Caco-2 (cell line): ENCODE results near the gene ELK1. TPM values are rescaled to one million over a fixed set of nuclear protein-coding genes. Genes with fewer than 3 reads are reported as not detected.

Experiments
- BruUV-seq: library from RNA; stranded (reverse); fragments of 400-500 nt; replicated peaks from 2 replicates; lab custom pipeline; 2021; lab: Mats Ljungman, UMichigan
- CTCF ChIA-PET: fragments of 300-600 bp; sonication (Branson Sonifier 250); formaldehyde crosslinking; loops from one replicate; lab custom pipeline; 2022; ENCODE audit warnings: antibody characterized with exemption; lab: Charles Lee
- POLR2A ChIA-PET: fragments of 300-600 bp; sonication (Branson Sonifier 250); formaldehyde crosslinking; loops from one replicate; lab custom pipeline; 2022; ENCODE audit warnings: antibody characterized with exemption; lab: Charles Lee
- DNase-seq, 2 experiments: peaks; one replicate each; pipeline versions ENCODE4 v3.0.0 to v3.0.0-alpha.2; 2020 to 2022
- H3K27me3 ChIP-seq: replicated peaks from 2 replicates; pipeline ENCODE4 v1.6.0; 2011; ENCODE audit warnings: low read length; ENCODE audit not compliant: control insufficient read depth, insufficient read depth
- H3K36me3 ChIP-seq: 2 replicates; pipeline ENCODE4 v1.5.1; 2011; ENCODE audit warnings: low read length; ENCODE audit not compliant: control insufficient read depth, insufficient read depth
- H3K4me1 ChIP-seq: fragments of 250-450 bp; sonication (Bioruptor Pico); 2 replicates; pipeline ENCODE4 v1.5.1; 2020; ENCODE audit warnings: mild to moderate bottlenecking
- H3K4me3 ChIP-seq: 2 replicates; pipeline ENCODE4 v1.5.1; 2011; ENCODE audit warnings: low read depth, mild to moderate bottlenecking, control low read depth, low read length
- H3K9me3 ChIP-seq: fragments of 250-450 bp; sonication (Bioruptor Pico); 2 replicates; pipeline ENCODE4 v1.5.1; 2020; ENCODE audit warnings: mild to moderate bottlenecking, moderate library complexity
- H3K27ac Mint-ChIP-seq: one replicate; pipeline ENCODE4 v1.8.0; 2022; ENCODE audit warnings: mixed read lengths; ENCODE audit not compliant: unreplicated experiment
- H3K27me3 Mint-ChIP-seq: one replicate; pipeline ENCODE4 v1.8.0; 2022; ENCODE audit warnings: mixed read lengths; ENCODE audit not compliant: insufficient read depth, unreplicated experiment
- H3K36me3 Mint-ChIP-seq: one replicate; pipeline ENCODE4 v1.8.0; 2022; ENCODE audit warnings: mild to moderate bottlenecking, mixed read lengths; ENCODE audit not compliant: insufficient read depth, unreplicated experiment
- H3K4me1 Mint-ChIP-seq: one replicate; pipeline ENCODE4 v1.8.0; 2022; ENCODE audit warnings: low read depth, mixed read lengths; ENCODE audit not compliant: unreplicated experiment
- H3K4me3 Mint-ChIP-seq: one replicate; pipeline ENCODE4 v1.8.0; 2022; ENCODE audit warnings: mild to moderate bottlenecking, moderate library complexity, mixed read lengths; ENCODE audit not compliant: unreplicated experiment
- H3K9me3 Mint-ChIP-seq: one replicate; pipeline ENCODE4 v1.8.0; 2022; ENCODE audit warnings: mixed read lengths; ENCODE audit not compliant: unreplicated experiment
- CTCF ChIP-seq, 2 experiments: fragments of 200-600 bp in 1 of 2; IDR thresholded peaks; 1 replicate in 1 of 2; 2 replicates in 1 of 2; pipeline versions ENCODE4 v1.5.1 to v1.8.0; 2011 to 2022; ENCODE audit warnings: antibody characterized with exemption in 1 of 2, control low read depth in 1 of 2, inconsistent platforms in 1 of 2, low read depth in 1 of 2, low read length in 1 of 2, mild to moderate bottlenecking in 1 of 2, moderate library complexity in 1 of 2; ENCODE audit not compliant: insufficient read depth in 1 of 2, severe bottlenecking in 1 of 2, unreplicated experiment in 1 of 2
- intact Hi-C: fragments of 100-400 bp; cut with micrococcal nuclease; formaldehyde crosslinking; loops from one replicate; pipeline ENCODE4 v1.10.0; 2022; ENCODE audit not compliant: unreplicated experiment
- total RNA-seq: library from RNA; stranded (reverse); gene quantifications from 2 replicates; pipeline ENCODE4 v1.2.3, GENCODE V29; 2022

ELK1 gene
- total RNA-seq, 1 experiment from 2014 or later, result 29.3 TPM

DNA sequence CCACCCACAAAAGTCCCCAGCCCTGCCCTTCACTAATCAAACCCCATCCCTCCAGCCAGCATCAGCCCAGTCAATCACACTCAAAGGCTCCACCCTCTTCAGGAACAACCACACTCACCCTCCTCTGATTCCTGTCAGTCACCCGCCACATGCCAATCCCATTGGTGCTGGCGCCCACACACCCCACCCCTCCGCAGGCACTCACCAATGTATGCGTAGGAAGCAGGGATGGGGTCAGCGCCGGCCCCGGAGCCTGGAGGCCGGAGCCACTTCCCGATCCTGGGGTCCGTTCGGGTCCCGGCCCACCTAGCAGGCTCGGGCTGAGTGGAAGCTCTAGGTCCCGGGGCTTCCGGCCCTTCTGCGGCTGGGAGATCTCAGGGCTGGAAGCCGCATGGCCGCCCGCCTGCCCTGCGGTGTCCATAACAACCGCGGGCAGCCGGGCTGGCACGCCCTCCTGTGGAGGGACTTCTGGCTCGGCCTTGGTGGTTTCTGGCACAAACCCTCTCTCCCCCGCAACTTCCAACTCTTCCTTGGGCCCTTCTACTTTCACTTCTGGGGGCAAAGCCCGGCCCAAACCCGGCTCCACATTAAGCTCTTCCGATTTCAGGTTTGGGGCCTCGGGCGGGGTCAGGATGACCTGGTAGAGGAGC lies 12.7 kb downstream of the ELK1 start:
- no peaks in the 10 kb centered on the region for H3K4me1 ChIP-seq
- Mint-ChIP-seq H3K27ac (no peak overlapping the region), H3K36me3 (peaks cover 49% of the 10 kb centered on the region), H3K27me3 (no peaks in the 10 kb centered on the region), H3K9me3 (no peaks in the 10 kb centered on the region), H3K4me1 (no peaks in the 10 kb centered on the region), H3K4me3 (no peak overlapping the region)
- ChIA-PET POLR2A (no interaction called here), CTCF (no interaction called here)
- no peak overlapping the region for H3K4me3 ChIP-seq
- no peak for DNase-seq
- TF ChIP-seq CTCF (IDR thresholded peaks at IDR 0.05; ENCODE audit: insufficient read depth in 1 of 2, low read depth in 1 of 2, low read length in 1 of 2, severe bottlenecking in 1 of 2, unreplicated experiment in 1 of 2), result no peak
- no peaks in the 10 kb centered on the region for H3K27me3 ChIP-seq
- H3K36me3 ChIP-seq, result no peaks in the 10 kb centered on the region; the same call in 1 of the 2 replicates
- intact Hi-C loops, result no loop called here
- H3K9me3 ChIP-seq, result no peaks in the 10 kb centered on the region
- no TSS peak for BruUV-seq

DNA sequence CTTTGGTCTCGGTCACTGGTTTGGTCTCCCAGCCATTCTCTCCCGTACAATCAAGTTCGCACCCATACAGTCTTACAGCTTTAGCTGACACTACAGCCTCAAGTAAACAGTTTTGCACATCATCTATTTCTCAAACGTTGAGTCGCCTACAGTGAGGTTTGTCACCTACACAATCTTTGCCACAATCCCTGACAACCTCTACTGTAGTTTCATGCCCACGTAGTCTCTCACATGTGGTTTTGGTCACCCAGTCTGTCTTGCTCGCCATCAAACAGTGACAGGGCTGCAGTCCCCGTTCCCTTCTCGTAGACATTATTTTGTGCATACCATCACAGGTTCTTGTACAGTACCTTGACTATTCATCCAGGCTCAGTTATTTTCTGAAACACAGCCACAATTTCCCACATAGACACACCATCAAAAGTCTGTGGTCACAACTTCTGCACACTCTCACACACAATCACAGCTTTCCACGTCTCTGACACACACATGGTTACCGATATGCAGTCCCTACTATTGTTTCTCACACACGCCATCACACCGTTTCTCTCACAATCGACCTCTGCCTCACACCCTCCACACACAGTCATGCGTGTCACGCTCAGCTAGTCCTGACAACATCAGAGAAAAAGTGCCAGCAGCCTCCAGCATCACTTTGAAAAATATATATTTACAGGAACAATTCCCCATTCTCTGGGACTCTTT lies 15.3 kb downstream of the ELK1 start:
- no peaks in the 10 kb centered on the region; the same call in 1 of the 2 replicates for H3K36me3 ChIP-seq
- intact Hi-C loops, result no loop called here
- H3K4me3 ChIP-seq, result no peak overlapping the region
- no peaks in the 10 kb centered on the region for H3K4me1 Mint-ChIP-seq
- peaks cover 32% of the 10 kb centered on the region for H3K36me3 Mint-ChIP-seq
- BruUV-seq, result no TSS peak
- CTCF ChIA-PET, result no interaction called here
- no peaks in the 10 kb centered on the region for H3K9me3 Mint-ChIP-seq
- H3K27me3 Mint-ChIP-seq, result no peaks in the 10 kb centered on the region
- H3K4me3 Mint-ChIP-seq, result no peak overlapping the region
- no peak overlapping the region for H3K27ac Mint-ChIP-seq
- no peak for TF ChIP-seq CTCF (IDR thresholded peaks at IDR 0.05; ENCODE audit: insufficient read depth in 1 of 2, low read depth in 1 of 2, low read length in 1 of 2, severe bottlenecking in 1 of 2, unreplicated experiment in 1 of 2)
- no peak for DNase-seq
- no peaks in the 10 kb centered on the region for H3K27me3 ChIP-seq
- H3K4me1 ChIP-seq, result no peaks in the 10 kb centered on the region
- no peaks in the 10 kb centered on the region for H3K9me3 ChIP-seq
- POLR2A ChIA-PET, result no interaction called here

GRCh38 chrX:47633689-47634590 lies 16.4 kb downstream of the ELK1 start:
- CTCF ChIA-PET, result no interaction called here
- intact Hi-C loops, result no loop called here
- no peak for DNase-seq
- H3K27ac Mint-ChIP-seq, result no peak overlapping the region
- Histone ChIP-seq H3K9me3 (no peaks in the 10 kb centered on the region), H3K4me1 (no peaks in the 10 kb centered on the region), H3K36me3 (no peaks in the 10 kb centered on the region; the same call in 1 of the 2 replicates), H3K27me3 (no peaks in the 10 kb centered on the region), H3K4me3 (no peak overlapping the region)
- no peaks in the 10 kb centered on the region for H3K4me1 Mint-ChIP-seq
- no peaks in the 10 kb centered on the region for H3K9me3 Mint-ChIP-seq
- H3K4me3 Mint-ChIP-seq, result no peak overlapping the region
- no TSS peak for BruUV-seq
- H3K36me3 Mint-ChIP-seq, result peaks cover 21% of the 10 kb centered on the region
- POLR2A ChIA-PET, result no interaction called here
- TF ChIP-seq CTCF (IDR thresholded peaks at IDR 0.05; ENCODE audit: insufficient read depth in 1 of 2, low read depth in 1 of 2, low read length in 1 of 2, severe bottlenecking in 1 of 2, unreplicated experiment in 1 of 2), result no peak
- H3K27me3 Mint-ChIP-seq, result no peaks in the 10 kb centered on the region
